ENCODE measurements around the gene RBP4.
"Not testable (repeated sequence)": the region's sequence is repeated elsewhere in the genome, so short reads cannot be mapped to it uniquely, and the experiment has no call there.

The RBP4 gene

GRCh38 chr10:93548376-93549071 is 52.5 kb downstream of the RBP4 start:
- no peak overlapping the region for H3K4me3 ChIP-seq (ENCODE audit: low read length)
- peaks cover 1% of the 10 kb centered on the region for H3K4me1 ChIP-seq (ENCODE audit: insufficient read depth, low read length)
- no peaks in the 10 kb centered on the region for H3K27me3 ChIP-seq (ENCODE audit: insufficient read depth, low read length)
- H3K36me3 ChIP-seq (ENCODE audit: insufficient read depth, low read length): no peaks in the 10 kb centered on the region
- no peaks in the 10 kb centered on the region for H3K9me3 ChIP-seq (ENCODE audit: low read length)
- no peak overlapping the region for H2AFZ ChIP-seq (ENCODE audit: low read depth, low read length)

GRCh38 chr10:93547522-93547921 is 53.5 kb downstream of the RBP4 start:
- Histone ChIP-seq H3K27me3 (ENCODE audit: insufficient read depth, low read length) (no peaks in the 10 kb centered on the region), H3K4me1 (ENCODE audit: insufficient read depth, low read length) (no peaks in the 10 kb centered on the region), H3K4me3 (ENCODE audit: low read length) (no peak overlapping the region), H3K36me3 (ENCODE audit: insufficient read depth, low read length) (no peaks in the 10 kb centered on the region), H3K9me3 (ENCODE audit: low read length) (no peaks in the 10 kb centered on the region), H2AFZ (ENCODE audit: low read depth, low read length) (no peak overlapping the region)

- not testable (repeated sequence) for H3K4me3 ChIP-seq (ENCODE audit: low read length); H3K9me3 ChIP-seq (ENCODE audit: low read length); H3K4me1 ChIP-seq (ENCODE audit: insufficient read depth, low read length); H3K36me3 ChIP-seq (ENCODE audit: insufficient read depth, low read length); H3K27me3 ChIP-seq (ENCODE audit: insufficient read depth, low read length); H2AFZ ChIP-seq (ENCODE audit: low read depth, low read length)
Measured at GRCh38 chr10:93546995-93547394, 54.0 kb downstream of the RBP4 start.

DNA sequence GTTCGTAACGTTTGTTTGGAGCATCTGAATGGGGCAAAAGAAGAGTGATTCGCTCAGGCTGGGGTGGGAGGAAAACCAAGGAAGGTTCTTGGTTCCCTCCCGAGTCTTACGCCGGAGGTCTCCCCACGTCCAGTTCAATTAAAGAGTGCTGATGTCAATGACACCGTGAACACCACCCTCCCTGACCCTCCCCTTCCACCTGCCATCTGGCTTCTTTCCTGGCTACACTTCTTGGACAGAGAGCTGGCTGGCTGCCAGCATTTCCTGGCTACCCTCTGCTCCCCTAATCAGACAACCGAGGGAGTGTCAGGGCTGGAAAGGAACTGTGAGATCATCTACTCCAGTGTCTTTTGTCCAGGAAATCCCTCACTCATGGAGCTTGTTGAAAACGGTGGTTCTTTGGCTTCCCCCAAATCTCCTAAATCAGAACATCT is 58.7 kb downstream of the RBP4 start:
- Histone ChIP-seq H2AFZ (ENCODE audit: low read depth, low read length) (no peak overlapping the region), H3K4me3 (ENCODE audit: low read length) (no peak overlapping the region), H3K36me3 (ENCODE audit: insufficient read depth, low read length) (no peaks in the 10 kb centered on the region), H3K4me1 (ENCODE audit: insufficient read depth, low read length) (no peaks in the 10 kb centered on the region), H3K27me3 (ENCODE audit: insufficient read depth, low read length) (no peaks in the 10 kb centered on the region), H3K9me3 (ENCODE audit: low read length) (no peaks in the 10 kb centered on the region)

Data from neuron (in vitro differentiated cells).